Mammary epithelial cell (primary cell): Measurements from ENCODE around the gene SH3BGR.

Experiments used
- EZH2 ChIP-seq: IDR thresholded peaks from 2 replicates; pipeline ENCODE4 v1.6.1; 2012; ENCODE audit warnings: low read length, inconsistent platforms, borderline replicate concordance
- TF ChIP-seq, protein P1 (sequence below), 2 donors: IDR thresholded peaks in 1 of 2; conservative IDR thresholded peaks in 1 of 2; 2 replicates each; pipeline ENCODE4 v1.5.1; 2011 to 2012; ENCODE audit warnings: inconsistent platforms in 2 of 2, low read length in 2 of 2, mild to moderate bottlenecking in 2 of 2, control low read depth in 1 of 2, low read depth in 1 of 2; ENCODE audit not compliant: insufficient read depth in 1 of 2; ENCODE audit errors: extremely low read depth in 1 of 2

DNA sequence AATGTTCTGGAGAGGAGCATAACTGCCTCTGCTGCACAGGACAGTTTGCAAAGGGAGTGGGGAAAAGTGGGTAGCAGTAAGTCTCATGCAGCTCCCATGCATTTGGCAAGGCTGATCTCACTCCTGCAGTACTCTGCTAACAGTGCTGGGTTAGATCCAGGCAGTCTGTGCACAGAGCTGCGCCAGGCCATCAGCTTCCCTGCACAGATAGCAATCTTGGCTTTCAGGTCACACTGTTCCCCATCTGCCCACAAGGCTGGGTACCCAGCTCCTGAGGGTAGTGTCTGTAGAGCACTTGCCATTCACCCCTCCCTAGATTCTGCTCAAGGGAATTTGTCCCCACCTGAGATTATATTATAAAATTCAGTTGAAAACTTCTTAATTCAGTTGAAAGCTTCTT is 72.1 kb downstream of the SH3BGR start:
- TF ChIP-seq, protein P1, sequence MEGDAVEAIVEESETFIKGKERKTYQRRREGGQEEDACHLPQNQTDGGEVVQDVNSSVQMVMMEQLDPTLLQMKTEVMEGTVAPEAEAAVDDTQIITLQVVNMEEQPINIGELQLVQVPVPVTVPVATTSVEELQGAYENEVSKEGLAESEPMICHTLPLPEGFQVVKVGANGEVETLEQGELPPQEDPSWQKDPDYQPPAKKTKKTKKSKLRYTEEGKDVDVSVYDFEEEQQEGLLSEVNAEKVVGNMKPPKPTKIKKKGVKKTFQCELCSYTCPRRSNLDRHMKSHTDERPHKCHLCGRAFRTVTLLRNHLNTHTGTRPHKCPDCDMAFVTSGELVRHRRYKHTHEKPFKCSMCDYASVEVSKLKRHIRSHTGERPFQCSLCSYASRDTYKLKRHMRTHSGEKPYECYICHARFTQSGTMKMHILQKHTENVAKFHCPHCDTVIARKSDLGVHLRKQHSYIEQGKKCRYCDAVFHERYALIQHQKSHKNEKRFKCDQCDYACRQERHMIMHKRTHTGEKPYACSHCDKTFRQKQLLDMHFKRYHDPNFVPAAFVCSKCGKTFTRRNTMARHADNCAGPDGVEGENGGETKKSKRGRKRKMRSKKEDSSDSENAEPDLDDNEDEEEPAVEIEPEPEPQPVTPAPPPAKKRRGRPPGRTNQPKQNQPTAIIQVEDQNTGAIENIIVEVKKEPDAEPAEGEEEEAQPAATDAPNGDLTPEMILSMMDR (conservative IDR thresholded peaks at IDR 0.05 in 1 of 2, IDR thresholded peaks at IDR 0.05 in 1 of 2; ENCODE audit: extremely low read depth in 1 of 2, insufficient read depth in 1 of 2, low read depth in 1 of 2, low read length in 2 of 2) = no peak
- no peak for TF ChIP-seq EZH2
